ENCODE data around the gene SFRP2.

SFRP2 gene

DNA sequence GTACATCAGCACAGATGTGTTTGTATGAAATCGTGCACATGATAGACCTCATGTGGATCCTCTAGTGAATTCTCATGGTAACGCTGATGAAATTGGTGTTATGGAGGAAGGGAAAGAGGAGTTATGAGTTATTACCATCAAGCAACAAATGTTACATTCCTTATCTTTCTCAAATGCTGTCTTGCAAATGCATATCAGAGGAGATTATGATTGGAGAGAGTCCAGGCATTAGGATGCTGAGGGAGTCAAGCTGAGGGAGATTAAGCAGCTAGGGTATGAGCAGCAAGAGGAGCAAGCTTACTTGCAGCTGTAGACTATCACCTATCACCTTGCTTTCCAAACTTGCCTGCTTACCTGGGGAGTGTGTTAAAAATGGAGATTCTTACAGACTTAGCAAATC, 36.8 kb upstream of the SFRP2 start:
- TF ChIP-seq, protein P1, sequence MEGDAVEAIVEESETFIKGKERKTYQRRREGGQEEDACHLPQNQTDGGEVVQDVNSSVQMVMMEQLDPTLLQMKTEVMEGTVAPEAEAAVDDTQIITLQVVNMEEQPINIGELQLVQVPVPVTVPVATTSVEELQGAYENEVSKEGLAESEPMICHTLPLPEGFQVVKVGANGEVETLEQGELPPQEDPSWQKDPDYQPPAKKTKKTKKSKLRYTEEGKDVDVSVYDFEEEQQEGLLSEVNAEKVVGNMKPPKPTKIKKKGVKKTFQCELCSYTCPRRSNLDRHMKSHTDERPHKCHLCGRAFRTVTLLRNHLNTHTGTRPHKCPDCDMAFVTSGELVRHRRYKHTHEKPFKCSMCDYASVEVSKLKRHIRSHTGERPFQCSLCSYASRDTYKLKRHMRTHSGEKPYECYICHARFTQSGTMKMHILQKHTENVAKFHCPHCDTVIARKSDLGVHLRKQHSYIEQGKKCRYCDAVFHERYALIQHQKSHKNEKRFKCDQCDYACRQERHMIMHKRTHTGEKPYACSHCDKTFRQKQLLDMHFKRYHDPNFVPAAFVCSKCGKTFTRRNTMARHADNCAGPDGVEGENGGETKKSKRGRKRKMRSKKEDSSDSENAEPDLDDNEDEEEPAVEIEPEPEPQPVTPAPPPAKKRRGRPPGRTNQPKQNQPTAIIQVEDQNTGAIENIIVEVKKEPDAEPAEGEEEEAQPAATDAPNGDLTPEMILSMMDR (conservative IDR thresholded peaks at IDR 0.05; ENCODE audit: low read length): no peak
- no peak for DNase-seq (ENCODE audit: low read depth)
- H3K4me3 ChIP-seq (ENCODE audit: low read length): no peak overlapping the region

DNA sequence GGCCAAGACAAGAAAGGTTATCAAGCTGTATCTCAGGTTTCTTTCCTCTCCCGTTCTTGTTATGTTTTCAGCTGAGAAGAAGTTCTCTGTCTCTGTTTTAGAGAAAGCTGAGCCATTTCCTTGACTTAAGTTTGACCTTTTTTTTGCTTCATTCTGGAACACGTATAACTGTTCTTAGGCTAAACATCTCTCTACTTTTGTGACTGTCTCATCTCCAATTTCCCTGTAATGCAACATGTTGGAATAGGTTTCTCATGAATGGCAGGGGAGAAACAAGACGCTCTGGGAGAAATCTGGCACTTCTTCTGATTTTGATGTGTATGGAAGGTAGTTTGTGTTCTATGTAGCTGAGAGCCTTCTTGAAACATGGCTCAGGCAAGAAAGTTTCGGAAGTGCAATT, 36.2 kb upstream of the SFRP2 start:
- TF ChIP-seq, protein P1 (conservative IDR thresholded peaks at IDR 0.05; ENCODE audit: low read length): no peak

DNA sequence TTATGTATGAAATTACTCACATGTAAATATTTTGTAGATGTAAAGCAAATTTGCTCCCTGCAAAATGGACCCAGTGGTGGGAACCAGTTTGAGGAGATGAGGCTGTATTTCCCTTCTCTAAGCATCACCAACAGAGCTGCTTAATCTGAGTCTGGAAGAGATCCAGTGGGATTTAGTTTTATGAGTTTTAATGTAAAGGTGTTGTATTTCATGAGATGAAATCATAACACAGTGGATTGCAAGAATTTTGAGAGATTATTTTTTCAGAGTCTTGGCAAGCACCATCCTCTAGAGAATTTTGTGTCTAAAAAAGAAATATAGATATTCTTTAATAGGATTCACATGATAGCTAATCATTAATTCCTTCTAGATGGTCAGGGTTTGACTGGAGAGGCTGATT, 35.6 kb upstream of the SFRP2 start:
- DNase-seq (ENCODE audit: low read depth): no peak
- TF ChIP-seq, protein P1 (conservative IDR thresholded peaks at IDR 0.05; ENCODE audit: low read length): no peak
- H3K4me3 ChIP-seq (ENCODE audit: low read length): no peak overlapping the region

More for the DNA sequence above, 36.2 kb upstream of the SFRP2 start:
- no peak overlapping the region for H3K4me3 ChIP-seq (ENCODE audit: low read length)
- no peak for DNase-seq (ENCODE audit: low read depth)

DNA sequence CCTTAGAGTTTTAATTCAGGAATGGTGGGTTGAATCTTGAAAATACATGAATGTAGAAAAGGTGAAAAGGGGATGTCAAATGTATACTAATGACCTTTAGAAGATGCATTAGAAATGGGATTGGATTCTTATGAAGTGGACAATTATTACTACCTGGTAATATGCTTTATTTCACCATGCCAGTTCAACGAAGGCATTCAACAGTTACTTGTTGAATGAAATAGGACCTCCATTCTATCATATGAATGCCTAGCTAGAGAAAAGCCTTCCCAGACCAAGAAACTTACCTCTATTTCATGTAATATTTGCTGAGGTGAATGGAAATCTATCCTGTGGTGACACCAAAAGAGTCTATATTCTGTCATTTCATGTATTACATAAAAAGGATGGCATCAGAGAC, 34.6 kb upstream of the SFRP2 start:
- DNase-seq (ENCODE audit: low read depth): no peak

DNA sequence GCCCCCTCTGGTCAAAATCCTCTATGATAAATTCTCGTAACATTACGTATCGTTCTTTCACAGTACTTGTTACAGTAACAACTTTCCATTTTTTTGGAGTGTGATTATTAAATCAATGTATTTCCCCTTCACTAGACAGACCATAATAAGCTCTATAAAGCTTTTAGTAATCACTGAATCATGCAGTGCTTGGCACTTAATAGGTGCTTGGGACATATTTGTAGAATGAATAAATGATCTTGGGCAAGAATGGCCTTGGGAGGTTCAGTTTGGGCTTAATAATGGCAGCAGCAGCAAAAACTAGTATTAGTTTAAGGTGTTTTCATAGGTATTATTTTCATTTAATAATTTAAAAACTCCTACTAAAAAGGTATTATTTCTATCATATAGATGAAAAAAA, 33.4 kb upstream of the SFRP2 start:
- TF ChIP-seq, protein P1 (conservative IDR thresholded peaks at IDR 0.05; ENCODE audit: low read length): no peak
- H3K4me3 ChIP-seq (ENCODE audit: low read length): no peak overlapping the region
- DNase-seq (ENCODE audit: low read depth): no peak

More for the DNA sequence above, 34.6 kb upstream of the SFRP2 start:
- TF ChIP-seq, protein P1 (conservative IDR thresholded peaks at IDR 0.05; ENCODE audit: low read length): no peak
- H3K4me3 ChIP-seq (ENCODE audit: low read length): no peak overlapping the region

DNA sequence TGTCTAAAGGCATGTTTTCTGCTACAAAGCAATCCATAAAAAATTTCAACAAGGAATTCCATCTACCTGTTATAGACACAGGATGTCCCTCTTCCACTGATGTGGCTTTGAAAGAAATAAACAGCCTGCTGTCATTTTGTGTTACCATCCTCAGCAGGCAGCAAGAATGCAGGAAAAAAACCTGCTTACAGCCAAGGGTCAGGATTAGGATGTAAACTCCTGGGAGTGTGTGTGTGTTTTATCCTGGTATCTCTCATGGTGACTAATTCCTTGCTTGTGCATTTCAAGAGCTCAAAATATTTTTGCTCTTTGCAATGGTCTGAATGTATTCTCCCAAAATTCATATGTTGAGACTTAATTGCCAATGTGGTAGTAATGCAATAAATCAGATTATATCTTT, 28.6 kb upstream of the SFRP2 start:
- TF ChIP-seq, protein P1 (conservative IDR thresholded peaks at IDR 0.05; ENCODE audit: low read length): no peak
- DNase-seq (ENCODE audit: low read depth): no peak
- no peak overlapping the region for H3K4me3 ChIP-seq (ENCODE audit: low read length)

DNA sequence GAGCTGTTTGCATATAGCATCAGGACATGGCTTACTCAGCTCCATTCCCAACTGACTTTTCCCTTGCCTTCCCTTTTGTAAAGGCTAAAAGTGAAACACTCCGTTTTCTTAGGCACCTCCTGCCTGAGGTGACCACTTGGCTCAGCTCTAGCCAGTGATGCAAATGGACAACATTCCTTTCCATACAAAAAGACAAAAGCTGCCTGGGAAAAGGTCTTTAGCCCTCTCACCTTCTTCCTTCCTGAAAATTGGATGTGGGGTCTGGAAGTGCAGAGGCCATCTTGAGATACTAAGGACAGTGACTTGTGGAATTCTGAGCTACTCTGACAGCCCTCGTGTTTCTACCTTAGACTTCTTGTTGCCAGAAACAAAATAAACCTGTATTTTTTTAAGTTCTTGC, 27.7 kb upstream of the SFRP2 start:
- H3K4me3 ChIP-seq (ENCODE audit: low read length): no peak overlapping the region
- TF ChIP-seq, protein P1 (conservative IDR thresholded peaks at IDR 0.05; ENCODE audit: low read length): no peak
- DNase-seq (ENCODE audit: low read depth): no peak

Measured in AG10803 (cell line).